RWPE1 (cell line): ENCODE data around the gene FREM2.

ENCODE experiments used
- CTCF ChIA-PET: fragments of 350-600 bp; sonication (Branson Sonifier 250); formaldehyde crosslinking; extraction: SDS; loops from one replicate; lab custom pipeline; 2021; lab: Yijun Ruan, JAX
- POLR2A ChIA-PET: fragments of 400-600 bp; formaldehyde crosslinking; extraction: SDS; loops from one replicate; lab custom pipeline; 2020; ENCODE audit warnings: antibody characterized with exemption; ENCODE audit not compliant: low non-redundant PET; lab: Yijun Ruan, JAX
- DNase-seq: peaks from one replicate; pipeline ENCODE4 v3.0.0; 2012; ENCODE audit warnings: low spot score
- H3K27ac ChIP-seq: fragments of 450-650 bp; 2 replicates; pipeline ENCODE4 v1.5.1; 2017
- CTCF ChIP-seq: fragments of 450-650 bp; conservative IDR thresholded peaks from 2 replicates; pipeline ENCODE4 v1.5.1; 2017; ENCODE audit warnings: low read depth, mild to moderate bottlenecking

The FREM2 gene

GRCh38 chr13:38686577-38687245 is at the start of gene FREM2:
FREM2 (plus strand) TSS chr13:38687077; CDS start chr13:38687345, 268 bp downstream.
- no peak within 1 kb of the TSS for H3K27ac ChIP-seq
- ChIA-PET POLR2A (no interaction called here), CTCF (interaction anchor here (0.6 to 2.4 kb wide), 10 partner anchors 10 to 1555 kb away, joined by 3 to 22 read pairs (median 4); no protein-coding TSS in a partner anchor)
- DNase-seq, result peak; percentile 53
- TF ChIP-seq CTCF, result no peak

GRCh38 chr13:38637576-38637975 is 49.3 kb upstream of the FREM2 start:
- ChIA-PET POLR2A (no interaction called here), CTCF (no interaction called here)
- DNase-seq, result no peak
- no peak for TF ChIP-seq CTCF
- H3K27ac ChIP-seq, result no peak overlapping the region

- H3K27ac ChIP-seq, result no peak overlapping the region
- ChIA-PET POLR2A (no interaction called here), CTCF (interaction anchor here (0.7 kb wide), 1 partner anchor 430 kb away, joined by 3 read pairs; no protein-coding TSS in a partner anchor)
- DNase-seq, result no peak
- no peak for TF ChIP-seq CTCF
Measured at GRCh38 chr13:38641164-38641948, 45.5 kb upstream of the FREM2 start.

- no peak for DNase-seq
- no peak for TF ChIP-seq CTCF
- ChIA-PET POLR2A (no interaction called here), CTCF (no interaction called here)
- no peak overlapping the region for H3K27ac ChIP-seq
Measured at GRCh38 chr13:38647312-38647711, 39.6 kb upstream of the FREM2 start.

- no peak for TF ChIP-seq CTCF
- CTCF ChIA-PET, result no interaction called here
- DNase-seq, result no peak
- no peak overlapping the region for H3K27ac ChIP-seq
- POLR2A ChIA-PET, result no interaction called here
Measured at GRCh38 chr13:38648912-38649311, 38.0 kb upstream of the FREM2 start.

- no peak for DNase-seq
- POLR2A ChIA-PET, result no interaction called here
- no peak overlapping the region for H3K27ac ChIP-seq
- CTCF ChIA-PET, result no interaction called here
- no peak for TF ChIP-seq CTCF
Measured at GRCh38 chr13:38656699-38657098, 30.2 kb upstream of the FREM2 start.
